HG02885 (cell line): ENCODE results near the gene ISCA1.

Experiments used
- ATAC-seq: cut with Tn5 transposase; IDR thresholded peaks from one replicate; pipeline ENCODE4 v1.9.1; 2021; ENCODE audit warnings: mild to moderate bottlenecking; ENCODE audit not compliant: unreplicated experiment, poor library complexity

Gene ISCA1

GRCh38 chr9:86238861-86239770, 43.2 kb downstream of the ISCA1 start:
- no peak for ATAC-seq

GRCh38 chr9:86230858-86231257, 51.5 kb downstream of the ISCA1 start:
- no peak for ATAC-seq

GRCh38 chr9:86222667-86223066, 59.7 kb downstream of the ISCA1 start:
- ATAC-seq, result no peak

GRCh38 chr9:86219606-86220005, 62.7 kb downstream of the ISCA1 start:
- no peak for ATAC-seq

- no peak for ATAC-seq
Measured at GRCh38 chr9:86217076-86217755, 65.1 kb downstream of the ISCA1 start.
